Neural cell (in vitro differentiated cells): ENCODE data around the gene MKX.

Experiments
- CTCF ChIP-seq: fragments of 450-650 bp; IDR thresholded peaks from 2 replicates; pipeline ENCODE4 v1.5.1; 2014; ENCODE audit warnings: antibody characterized with exemption, mild to moderate bottlenecking, moderate library complexity; ENCODE audit not compliant: poor library complexity, severe bottlenecking
- TAF1 ChIP-seq: IDR thresholded peaks from 2 replicates; pipeline ENCODE4 v1.6.1; 2012; ENCODE audit warnings: low read depth

- TF ChIP-seq CTCF = no peak
- TF ChIP-seq TAF1 = no peak
Observed at GRCh38 chr10:27730041-27730440, 15.6 kb downstream of the MKX start.
